Caki2 (cell line): Measurements from ENCODE around the gene RAB30. TPM values are rescaled to one million over a fixed set of nuclear protein-coding genes. Genes with fewer than 3 reads are reported as not detected.
"Not testable (repeated sequence)": the region's sequence is repeated elsewhere in the genome, so short reads cannot be mapped to it uniquely, and the experiment has no call there.

ENCODE experiments used
- DNase-seq: peaks from one replicate; pipeline ENCODE4 v3.0.0-alpha.2; 2015; ENCODE audit warnings: low read depth
- in situ Hi-C: cut with HindIII; loops from 2 replicates; pipeline ENCODE4 v1.10.0; 2016; ENCODE audit warnings: low sequenced_read_pairs, low pct_unique_long_range_greater_than_20kb, mixed read lengths
- total RNA-seq: library from RNA; depleted of rRNA; stranded (reverse); fragments of >200 nt; shearing (Covaris generic); gene quantifications from 2 replicates; pipeline ENCODE4 v1.2.3, GENCODE V29; 2014; ENCODE audit warnings: low replicate concordance

Gene RAB30
- total RNA-seq, 1 experiment from 2014 or later: 3.2 TPM

GRCh38 chr11:82976786-82977185, 94.9 kb downstream of the RAB30 start:
- in situ Hi-C loops: no loop called here
- DNase-seq: no peak

DNA sequence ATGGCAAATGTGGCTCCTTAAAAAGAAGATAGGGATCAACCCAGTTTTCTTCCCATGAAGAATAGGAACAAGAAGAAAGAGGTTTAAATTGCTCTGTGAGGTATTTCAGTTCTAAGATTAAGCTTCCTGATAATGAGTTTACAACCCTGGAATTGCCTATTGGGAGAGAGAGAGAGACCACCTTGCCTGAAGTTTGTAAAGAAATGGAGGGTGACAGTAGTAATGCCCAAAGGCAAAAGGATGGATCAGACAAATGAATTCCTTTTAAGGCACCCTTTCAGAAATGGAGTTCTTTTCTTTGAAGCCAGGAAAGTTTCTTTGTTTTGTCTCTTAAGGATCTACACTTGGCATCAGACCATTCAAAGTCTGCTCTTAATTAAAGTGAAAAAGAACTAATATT, 95.8 kb downstream of the RAB30 start:
- in situ Hi-C loops: no loop called here

DNA sequence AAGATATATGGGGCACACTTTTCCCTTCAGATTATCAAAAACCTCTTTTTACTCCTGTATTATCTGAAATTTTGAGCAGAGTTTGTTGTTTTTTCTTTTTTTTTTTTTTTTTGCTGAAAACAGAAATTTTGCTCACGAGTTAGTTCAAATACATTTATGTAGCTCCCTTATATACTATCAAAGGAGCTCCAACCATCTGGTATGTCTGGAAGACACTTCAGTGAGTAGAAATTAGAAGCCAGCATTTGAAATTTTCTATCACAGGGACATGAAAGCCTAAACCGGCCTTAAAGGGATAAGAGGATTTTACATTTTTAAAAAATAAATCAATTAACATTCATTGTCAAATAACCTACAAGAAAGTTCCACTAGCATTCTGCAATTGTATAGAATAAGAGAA, 96.8 kb downstream of the RAB30 start:
- no peak for DNase-seq
- in situ Hi-C loops: no loop called here

More for the DNA sequence above, 95.8 kb downstream of the RAB30 start:
- no peak for DNase-seq

GRCh38 chr11:82974135-82974534, 97.6 kb downstream of the RAB30 start:
- in situ Hi-C loops: no loop called here
- DNase-seq: no peak

DNA sequence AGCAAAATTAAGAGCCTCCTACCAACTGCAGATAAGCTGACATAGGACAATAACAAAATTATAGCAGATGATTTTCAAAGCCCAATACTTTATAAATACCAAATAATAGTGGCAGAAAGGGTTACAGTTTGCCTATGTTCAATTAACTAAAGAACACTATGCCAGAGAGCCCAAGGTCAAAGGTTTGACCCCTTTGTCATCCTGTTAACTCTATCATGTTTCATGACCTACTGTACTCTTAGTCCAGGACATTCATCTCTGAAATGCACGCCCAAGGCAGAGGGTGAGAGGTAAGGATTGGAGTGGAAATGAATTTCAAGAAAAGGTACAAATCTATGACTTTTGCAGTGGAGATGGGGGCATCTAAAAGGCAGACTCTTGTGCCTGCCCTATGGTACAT, 99.6 kb downstream of the RAB30 start:
- no peak for DNase-seq
- in situ Hi-C loops: no loop called here

GRCh38 chr11:82971519-82971946, 100.2 kb downstream of the RAB30 start:
- in situ Hi-C loops, DNase-seq: not testable (repeated sequence)

DNA sequence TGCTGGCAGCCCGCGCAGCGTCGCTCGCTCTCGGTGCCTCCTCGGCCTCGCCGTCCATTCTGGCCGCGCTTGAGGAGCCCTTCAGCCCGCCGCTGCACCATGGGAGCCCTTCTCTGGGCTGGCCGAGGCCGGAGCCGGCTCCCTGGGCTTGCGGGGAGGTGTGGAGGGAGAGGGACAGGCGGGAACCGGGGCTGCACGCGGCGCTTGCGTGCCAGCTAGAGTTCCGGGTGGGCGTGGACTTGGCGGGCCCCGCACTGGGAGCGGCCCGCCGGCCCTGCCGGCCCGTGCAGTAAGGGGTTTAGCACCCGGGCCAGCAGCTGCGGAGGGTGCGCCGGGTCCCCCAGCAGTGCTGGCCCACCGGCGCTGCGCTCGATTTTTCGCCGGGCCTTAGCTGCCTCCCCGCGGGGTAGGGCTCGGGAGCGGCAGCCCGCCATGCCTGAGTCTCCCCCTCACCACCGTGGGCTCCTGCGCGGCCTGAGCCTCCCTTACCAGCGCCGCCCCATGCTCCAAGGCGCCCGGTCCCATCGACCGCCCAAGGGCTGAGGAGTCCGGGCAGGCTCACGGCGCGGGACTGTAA, 101.1 kb downstream of the RAB30 start:
- in situ Hi-C loops, DNase-seq: not testable (repeated sequence)

DNA sequence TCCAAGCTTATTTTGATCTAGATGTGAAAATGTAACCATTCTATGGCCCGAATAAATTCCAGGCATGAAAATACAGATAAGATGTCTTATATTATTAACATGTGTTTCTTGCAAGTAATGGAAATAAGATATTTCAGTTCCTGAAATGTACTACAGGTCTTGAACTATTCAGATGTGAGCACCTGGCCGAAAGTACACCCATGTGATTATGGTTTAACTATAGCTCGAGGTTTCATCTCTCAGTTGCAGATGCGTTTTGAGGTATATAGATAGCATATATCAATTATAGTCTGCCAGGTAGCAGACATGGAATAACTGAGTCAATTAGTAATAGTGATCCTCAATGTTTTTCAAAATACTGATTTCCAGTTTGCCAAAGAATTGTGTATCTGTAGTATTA, 101.9 kb downstream of the RAB30 start:
- in situ Hi-C loops: no loop called here

DNA sequence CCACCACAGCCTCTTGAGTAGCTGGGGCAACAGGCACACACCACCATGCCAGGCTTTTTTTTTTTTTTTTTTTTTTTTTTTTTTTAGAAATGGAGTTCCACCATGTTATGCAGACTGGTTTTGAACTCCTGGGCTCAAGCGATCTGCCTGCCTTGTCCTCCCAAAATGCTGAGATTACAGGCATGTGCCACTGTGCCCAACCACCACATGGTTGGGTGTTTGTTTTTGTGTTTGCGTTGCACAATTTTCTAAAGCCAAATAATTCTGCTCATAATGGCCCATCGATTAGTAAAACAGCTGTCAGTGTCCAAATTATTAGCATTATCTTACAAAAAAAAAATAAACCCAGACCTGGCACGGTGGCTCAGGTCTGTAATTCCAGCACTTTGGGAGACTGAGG, 104.3 kb downstream of the RAB30 start:
- in situ Hi-C loops: no loop called here
- DNase-seq: no peak

More for the DNA sequence above, 101.9 kb downstream of the RAB30 start:
- no peak for DNase-seq

GRCh38 chr11:82962021-82962420, 109.7 kb downstream of the RAB30 start:
- in situ Hi-C loops, DNase-seq: not testable (repeated sequence)

DNA sequence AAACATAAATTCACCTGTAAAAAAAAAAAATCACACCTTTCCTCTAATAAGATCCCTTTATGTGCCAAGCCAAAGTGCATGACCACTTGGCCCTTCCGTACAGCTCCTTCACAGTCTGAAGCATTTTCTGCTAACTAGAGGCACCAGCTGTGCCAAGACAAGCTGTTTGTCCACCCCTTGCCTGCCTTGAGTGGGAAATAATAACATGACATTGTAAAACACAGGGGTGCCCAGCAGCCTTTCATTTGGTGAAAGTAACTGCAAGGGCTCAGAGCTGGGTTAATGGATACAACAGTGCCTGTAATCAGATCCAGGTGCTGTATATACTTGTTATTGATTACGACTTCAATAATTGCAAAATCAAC, 110.9 kb downstream of the RAB30 start:
- in situ Hi-C loops: no loop called here
- DNase-seq: no peak

DNA sequence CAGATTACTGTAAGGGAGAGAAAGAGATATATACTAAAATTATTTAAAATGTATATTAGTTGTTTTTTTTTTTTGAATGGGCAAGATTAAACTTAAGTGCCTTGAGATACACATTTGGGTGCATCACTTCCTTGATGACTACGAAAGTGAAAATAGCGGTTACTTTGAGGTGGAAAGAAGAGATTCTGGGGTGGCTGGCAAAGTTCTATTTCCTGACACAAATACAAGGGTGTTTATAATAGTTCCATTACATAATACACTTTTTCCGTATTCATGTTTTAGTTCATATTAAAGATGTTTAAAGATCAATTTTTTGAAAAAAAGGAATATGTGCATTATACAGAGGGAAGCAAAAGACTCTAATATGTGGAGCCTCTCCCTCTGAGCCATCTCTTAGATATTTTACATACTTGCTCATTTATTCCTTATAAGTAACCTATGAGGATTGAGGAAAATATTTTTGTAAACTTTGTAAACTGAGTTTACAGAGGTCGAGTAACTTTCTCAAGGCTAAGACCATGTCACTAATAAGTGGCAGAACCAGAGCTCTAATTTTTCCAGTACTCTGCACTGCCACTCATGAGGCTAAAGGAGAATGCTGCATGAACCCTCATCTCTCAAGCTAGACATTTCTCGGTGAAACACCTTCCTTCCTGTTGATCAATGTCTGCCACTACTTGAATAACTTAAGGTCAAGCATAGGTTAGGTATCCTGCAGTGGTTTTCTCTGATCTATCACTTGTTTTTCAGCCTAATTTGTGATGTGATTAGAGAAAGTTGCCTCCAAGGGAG, 111.5 kb downstream of the RAB30 start:
- in situ Hi-C loops: no loop called here
- no peak for DNase-seq

GRCh38 chr11:82955736-82956453, 115.8 kb downstream of the RAB30 start:
- in situ Hi-C loops, DNase-seq: not testable (repeated sequence)

GRCh38 chr11:82950502-82950901, 121.2 kb downstream of the RAB30 start:
- in situ Hi-C loops, DNase-seq: not testable (repeated sequence)

DNA sequence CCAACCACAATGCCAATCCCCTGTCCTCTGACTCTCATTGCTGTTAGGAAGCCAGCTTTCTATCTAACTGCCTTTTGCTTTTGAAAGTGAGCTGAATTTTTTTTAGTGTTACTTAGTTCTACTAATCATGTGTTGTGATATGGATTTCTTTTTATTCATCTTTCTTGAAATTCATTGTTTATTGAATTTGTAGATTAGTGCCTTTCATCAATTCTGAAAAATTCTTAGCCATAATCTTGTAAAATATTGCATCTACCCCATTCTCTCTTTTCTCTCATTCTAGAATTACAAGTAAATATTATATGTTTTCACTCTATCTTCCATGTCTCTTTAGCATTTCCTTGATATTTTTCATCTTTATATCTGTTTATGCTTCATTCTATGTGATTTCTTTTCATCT, 122.3 kb downstream of the RAB30 start:
- no peak for DNase-seq
- in situ Hi-C loops: no loop called here

- DNase-seq: no peak
- in situ Hi-C loops: no loop called here
Measured at GRCh38 chr11:82945682-82946081, 126.0 kb downstream of the RAB30 start.

DNA sequence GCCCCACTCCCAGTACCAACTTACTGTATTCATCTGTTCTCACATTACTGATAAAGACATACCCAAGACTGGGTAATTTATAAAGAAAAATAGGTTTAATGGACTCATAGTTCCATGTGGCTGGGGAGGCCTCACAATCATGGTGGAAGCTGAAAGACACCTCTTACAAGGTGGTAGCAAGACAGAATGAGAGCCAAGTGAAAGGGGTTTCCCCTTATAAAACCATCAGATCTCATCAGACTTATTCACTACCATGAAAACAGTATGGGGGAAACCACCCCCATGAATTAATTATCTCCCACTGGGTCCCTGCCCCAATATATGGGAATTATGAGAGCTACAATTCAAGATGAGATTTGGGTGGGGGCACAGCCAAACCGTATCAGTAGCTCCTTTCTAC, 126.7 kb downstream of the RAB30 start:
- DNase-seq, in situ Hi-C loops: not testable (repeated sequence)

DNA sequence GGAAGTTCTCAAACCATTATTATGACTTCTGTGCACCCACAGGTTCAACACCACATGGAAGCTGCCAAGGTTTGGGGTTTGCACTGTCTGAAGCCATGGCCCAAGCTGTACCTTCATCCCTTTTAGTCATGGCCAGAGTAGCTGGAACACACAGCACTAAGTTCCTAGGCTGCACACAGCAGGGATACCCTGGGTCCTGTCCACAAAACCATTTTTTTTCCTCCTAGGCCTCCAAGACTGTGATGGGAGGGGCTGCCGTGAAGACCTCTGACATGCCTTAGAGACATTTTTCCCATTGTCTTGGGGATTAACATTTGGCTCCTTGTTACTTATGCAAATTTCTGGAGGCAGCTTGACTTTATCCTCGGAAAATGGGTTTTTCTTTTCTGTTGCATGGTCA, 127.5 kb downstream of the RAB30 start:
- in situ Hi-C loops: no loop called here
- DNase-seq: no peak

DNA sequence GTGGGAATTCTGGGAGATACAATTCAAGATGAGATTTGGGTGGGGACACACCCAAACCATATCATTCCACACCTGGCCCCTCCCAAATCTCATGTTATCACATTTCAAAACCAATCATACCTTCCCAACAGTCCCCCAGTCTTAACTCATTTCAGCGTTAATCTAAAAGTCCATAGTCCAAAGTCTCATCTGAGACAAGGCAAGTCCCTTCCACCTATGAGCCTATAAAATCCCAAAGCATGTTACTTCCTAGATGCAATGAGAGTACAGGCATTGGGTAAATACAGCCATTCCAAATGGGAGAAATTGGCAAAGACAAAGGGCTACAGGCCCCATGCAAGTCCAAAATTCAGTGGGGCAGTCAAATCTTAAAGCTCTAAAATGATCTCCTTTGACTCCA, 128.3 kb downstream of the RAB30 start:
- DNase-seq, in situ Hi-C loops: not testable (repeated sequence)
